ENCODE measurements around the gene MUL1. TPM values are rescaled to one million over a fixed set of nuclear protein-coding genes. Genes with fewer than 3 reads are reported as not detected.

The MUL1 gene
- total RNA-seq, 2 donors from 2014 or later: 15.6 to 19.8 TPM

GRCh38 chr1:20546637-20547036, 38.7 kb upstream of the MUL1 start:
- Histone ChIP-seq H3K27ac (ENCODE audit: low read depth, low read length) (no peak overlapping the region), H3K9me3 (ENCODE audit: control insufficient read depth, low read length) (no peaks in the 10 kb centered on the region), H3K27me3 (ENCODE audit: control insufficient read depth, insufficient read depth, low read length, poor library complexity, severe bottlenecking) (peaks cover 52% of the 10 kb centered on the region), H3K36me3 (ENCODE audit: control insufficient read depth, insufficient read depth, low read length) (no peaks in the 10 kb centered on the region), H3K4me3 (ENCODE audit: low read length) (no peak overlapping the region), H3K4me1 (ENCODE audit: control insufficient read depth, insufficient read depth, low read length) (no peaks in the 10 kb centered on the region), H3K9ac (ENCODE audit: extremely low read depth, low read length, poor library complexity, severe bottlenecking) (no peak overlapping the region)
- no peak for DNase-seq
- H3K27ac Mint-ChIP-seq: no peak overlapping the region
- no peaks in the 10 kb centered on the region for H3K36me3 Mint-ChIP-seq (ENCODE audit: low read depth)
- no peaks in the 10 kb centered on the region for H3K9me3 Mint-ChIP-seq
- WGBS, 2 experiments (ENCODE audit: insufficient coverage in 1 of 2, insufficient read length in 1 of 2): 83 to 88% methylated on average over 2 to 3 of the region's 3 CpGs
- H3K4me3 Mint-ChIP-seq: no peak overlapping the region
- TF ChIP-seq CTCF (conservative IDR thresholded peaks at IDR 0.05): no peak
- no peaks in the 10 kb centered on the region for H3K4me1 Mint-ChIP-seq
- peaks cover 81% of the 10 kb centered on the region for H3K27me3 Mint-ChIP-seq (ENCODE audit: insufficient read depth)

- Histone ChIP-seq H3K27ac (ENCODE audit: low read depth, low read length) (no peak overlapping the region), H3K9ac (ENCODE audit: extremely low read depth, low read length, poor library complexity, severe bottlenecking) (no peak overlapping the region), H3K4me1 (ENCODE audit: control insufficient read depth, insufficient read depth, low read length) (peaks cover 3% of the 10 kb centered on the region), H3K4me3 (ENCODE audit: low read length) (no peak overlapping the region), H3K36me3 (ENCODE audit: control insufficient read depth, insufficient read depth, low read length) (no peaks in the 10 kb centered on the region), H3K27me3 (ENCODE audit: control insufficient read depth, insufficient read depth, low read length, poor library complexity, severe bottlenecking) (peaks cover 81% of the 10 kb centered on the region), H3K9me3 (ENCODE audit: control insufficient read depth, low read length) (no peaks in the 10 kb centered on the region)
- H3K4me1 Mint-ChIP-seq: no peaks in the 10 kb centered on the region
- no peak overlapping the region for H3K4me3 Mint-ChIP-seq
- H3K27me3 Mint-ChIP-seq (ENCODE audit: insufficient read depth): peaks cover 79% of the 10 kb centered on the region
- no peak for TF ChIP-seq CTCF (conservative IDR thresholded peaks at IDR 0.05)
- no peak overlapping the region for H3K27ac Mint-ChIP-seq
- 86 to 100% methylated on average over 1 of the region's 1 CpG for WGBS, 2 experiments (ENCODE audit: insufficient coverage in 1 of 2, insufficient read length in 1 of 2)
- no peaks in the 10 kb centered on the region for H3K9me3 Mint-ChIP-seq
- no peak for DNase-seq
- H3K36me3 Mint-ChIP-seq (ENCODE audit: low read depth): no peaks in the 10 kb centered on the region
These were observed 32.3 kb upstream of the MUL1 start for GRCh38 chr1:20540281-20540680.

- no peaks in the 10 kb centered on the region for H3K36me3 ChIP-seq (ENCODE audit: control insufficient read depth, insufficient read depth, low read length)
- no peak for DNase-seq
- H3K4me1 ChIP-seq (ENCODE audit: control insufficient read depth, insufficient read depth, low read length): peaks cover 3% of the 10 kb centered on the region
- H3K9ac ChIP-seq (ENCODE audit: extremely low read depth, low read length, poor library complexity, severe bottlenecking): no peak overlapping the region
- Mint-ChIP-seq H3K27ac (no peak overlapping the region), H3K9me3 (no peaks in the 10 kb centered on the region), H3K27me3 (ENCODE audit: insufficient read depth) (peaks cover 73% of the 10 kb centered on the region), H3K4me3 (no peak overlapping the region), H3K4me1 (no peaks in the 10 kb centered on the region), H3K36me3 (ENCODE audit: low read depth) (no peaks in the 10 kb centered on the region)
- no peak for TF ChIP-seq CTCF (conservative IDR thresholded peaks at IDR 0.05)
- no peak overlapping the region for H3K4me3 ChIP-seq (ENCODE audit: low read length)
- 71 to 86% methylated on average over 1 to 3 of the region's 3 CpGs for WGBS, 2 experiments (ENCODE audit: insufficient coverage in 1 of 2, insufficient read length in 1 of 2)
- no peak overlapping the region for H3K27ac ChIP-seq (ENCODE audit: low read depth, low read length)
- H3K27me3 ChIP-seq (ENCODE audit: control insufficient read depth, insufficient read depth, low read length, poor library complexity, severe bottlenecking): peaks cover 77% of the 10 kb centered on the region
- H3K9me3 ChIP-seq (ENCODE audit: control insufficient read depth, low read length): no peaks in the 10 kb centered on the region
These were observed 31.0 kb upstream of the MUL1 start for GRCh38 chr1:20538760-20539551.
